ENCODE results near the gene RAB11FIP3. TPM values are rescaled to one million over a fixed set of nuclear protein-coding genes. Genes with fewer than 3 reads are reported as not detected.

Gene RAB11FIP3
- total RNA-seq, 1 experiment from 2014 or later: 38.4 TPM

GRCh38 chr16:560204-560700, 134.8 kb downstream of the RAB11FIP3 start, which contains the start of gene PRR35:
Gene PRR35 (plus strand): TSS chr16:560394. CDS start chr16:563295, 2,901 bp downstream.
- no peak within 1 kb of the TSS for H3K27ac ChIP-seq
- no peaks in the 10 kb centered on the region for H4K20me1 ChIP-seq (ENCODE audit: insufficient read depth)
- H3K27me3 ChIP-seq (ENCODE audit: insufficient read depth, low read depth): no peaks in the 10 kb centered on the region
- no peaks in the 10 kb centered on the region for H3F3A ChIP-seq (ENCODE audit: insufficient read depth, low read depth)
- DNase-seq: no peak
- no peak within 1 kb of the TSS for H2AFZ ChIP-seq
- TF ChIP-seq CTCF (conservative IDR thresholded peaks at IDR 0.05): no peak
- no peak for TF ChIP-seq EZH2 (IDR thresholded peaks at IDR 0.05; ENCODE audit: low read depth)
- no peaks in the 10 kb centered on the region for H3K9me2 ChIP-seq (ENCODE audit: insufficient read depth)
- no peaks in the 10 kb centered on the region for H3K9me3 ChIP-seq (ENCODE audit: insufficient read depth, low read depth)
- H3K4me3 ChIP-seq: no peak within 1 kb of the TSS
- no peaks in the 10 kb centered on the region for H3K36me3 ChIP-seq (ENCODE audit: low read depth)
- POLR2A ChIA-PET (ENCODE audit: unreplicated experiment): no interaction called here
- no peaks in the 10 kb centered on the region for H3K79me2 ChIP-seq (ENCODE audit: low read depth)
- intact Hi-C loops (cut with micrococcal nuclease; ENCODE audit: unreplicated experiment): no loop called here
- CTCF ChIA-PET: no interaction called here
- no peak within 1 kb of the TSS for H3K4me2 ChIP-seq
- H3K4me1 ChIP-seq (replicated peaks; ENCODE audit: insufficient read depth): 0 out of 2 replicates have a peak, but pooled peaks cover 4% of the 10 kb centered on the region
- BruUV-seq (replicated peaks): no TSS peak

- Histone ChIP-seq H3K9me2 (ENCODE audit: insufficient read depth) (no peaks in the 10 kb centered on the region), H2AFZ (no peak overlapping the region), H3K4me2 (no peak overlapping the region), H3K4me1 (replicated peaks; ENCODE audit: insufficient read depth) (0 out of 2 replicates have a peak, but pooled peaks cover 4% of the 10 kb centered on the region), H3K79me2 (ENCODE audit: low read depth) (no peaks in the 10 kb centered on the region), H3K27me3 (ENCODE audit: insufficient read depth, low read depth) (no peaks in the 10 kb centered on the region), H3K4me3 (no peak overlapping the region), H3K9me3 (ENCODE audit: insufficient read depth, low read depth) (no peaks in the 10 kb centered on the region), H4K20me1 (ENCODE audit: insufficient read depth) (no peaks in the 10 kb centered on the region), H3K36me3 (ENCODE audit: low read depth) (no peaks in the 10 kb centered on the region), H3F3A (ENCODE audit: insufficient read depth, low read depth) (no peaks in the 10 kb centered on the region), H3K27ac (no peak overlapping the region)
- ChIA-PET POLR2A (ENCODE audit: unreplicated experiment) (no interaction called here), CTCF (interaction anchor here (0.6 kb wide), 1 partner anchor 29 kb away, joined by 5 read pairs; no protein-coding TSS in a partner anchor)
- intact Hi-C loops (cut with micrococcal nuclease; ENCODE audit: unreplicated experiment): no loop called here
- DNase-seq: no peak
- BruUV-seq (replicated peaks): no TSS peak
- TF ChIP-seq EZH2 (IDR thresholded peaks at IDR 0.05; ENCODE audit: low read depth) (no peak), CTCF (conservative IDR thresholded peaks at IDR 0.05) (no peak)
These were observed 135.4 kb downstream of the RAB11FIP3 start for GRCh38 chr16:560701-561412.

GRCh38 chr16:561413-561794, 136.0 kb downstream of the RAB11FIP3 start:
- Histone ChIP-seq H3K9me2 (ENCODE audit: insufficient read depth) (no peaks in the 10 kb centered on the region), H3K27me3 (ENCODE audit: insufficient read depth, low read depth) (no peaks in the 10 kb centered on the region), H3K4me2 (no peak overlapping the region), H2AFZ (no peak overlapping the region), H3K36me3 (ENCODE audit: low read depth) (no peaks in the 10 kb centered on the region), H4K20me1 (ENCODE audit: insufficient read depth) (no peaks in the 10 kb centered on the region), H3K9me3 (ENCODE audit: insufficient read depth, low read depth) (no peaks in the 10 kb centered on the region), H3K4me3 (no peak overlapping the region), H3K79me2 (ENCODE audit: low read depth) (no peaks in the 10 kb centered on the region), H3K4me1 (replicated peaks; ENCODE audit: insufficient read depth) (0 out of 2 replicates have a peak, but pooled peaks cover 4% of the 10 kb centered on the region), H3F3A (ENCODE audit: insufficient read depth, low read depth) (no peaks in the 10 kb centered on the region), H3K27ac (no peak overlapping the region)
- intact Hi-C loops (cut with micrococcal nuclease; ENCODE audit: unreplicated experiment): no loop called here
- no TSS peak for BruUV-seq (replicated peaks)
- POLR2A ChIA-PET (ENCODE audit: unreplicated experiment): no interaction called here
- DNase-seq: no peak
- CTCF ChIA-PET: no interaction called here
- TF ChIP-seq CTCF (conservative IDR thresholded peaks at IDR 0.05) (no peak), EZH2 (IDR thresholded peaks at IDR 0.05; ENCODE audit: low read depth) (no peak)

Measured in PC-9 (cell line).